ENCODE results near the gene LRIT2. TPM values are rescaled to one million over a fixed set of nuclear protein-coding genes. Genes with fewer than 3 reads are reported as not detected.
A peak's percentile ranks its signal among the peaks of the same experiment; 100 is the strongest.
"Not testable (repeated sequence)": the region's sequence is repeated elsewhere in the genome, so short reads cannot be mapped to it uniquely, and the experiment has no call there.

LRIT2 gene
- total RNA-seq, 1 donor from 2014 or later: not detected

- H3K27me3 ChIP-seq: peaks cover 28% of the 10 kb centered on the region
- DNase-seq: peak; percentile 48
These were observed 34.7 kb downstream of the LRIT2 start for GRCh38 chr10:84190621-84191020.

GRCh38 chr10:84188815-84189214, 36.5 kb downstream of the LRIT2 start:
- intact Hi-C loops (cut with DNase I): no loop called here
- H3K9me3 ChIP-seq: no peaks in the 10 kb centered on the region
- H3K36me3 ChIP-seq: no peaks in the 10 kb centered on the region
- ATAC-seq (no peak), DNase-seq (peak; percentile 41)
- no peak overlapping the region for H3K4me3 ChIP-seq
- no peaks in the 10 kb centered on the region for H3K4me1 ChIP-seq
- no peak for TF ChIP-seq CTCF (IDR thresholded peaks at IDR 0.05)
- no peak overlapping the region for H3K27ac ChIP-seq
- H3K27me3 ChIP-seq: peaks cover 10% of the 10 kb centered on the region

More at GRCh38 chr10:84190621-84191020, 34.7 kb downstream of the LRIT2 start:
- no peak overlapping the region for H3K27ac ChIP-seq
- no peak for ATAC-seq
- H3K4me1 ChIP-seq: peaks cover 5% of the 10 kb centered on the region
- H3K9me3 ChIP-seq: no peaks in the 10 kb centered on the region
- no peaks in the 10 kb centered on the region for H3K36me3 ChIP-seq
- H3K4me3 ChIP-seq: no peak overlapping the region
- intact Hi-C loops (cut with DNase I): no loop called here
- TF ChIP-seq CTCF (IDR thresholded peaks at IDR 0.05): no peak

- H3K4me3 ChIP-seq: no peak overlapping the region
- intact Hi-C loops (cut with DNase I): no loop called here
- no peaks in the 10 kb centered on the region for H3K4me1 ChIP-seq
- ATAC-seq (no peak), DNase-seq (no peak)
- H3K9me3 ChIP-seq: no peaks in the 10 kb centered on the region
- TF ChIP-seq CTCF (IDR thresholded peaks at IDR 0.05): no peak
- no peaks in the 10 kb centered on the region for H3K36me3 ChIP-seq
- no peak overlapping the region for H3K27ac ChIP-seq
- H3K27me3 ChIP-seq: peaks cover 3% of the 10 kb centered on the region
These were observed 39.7 kb downstream of the LRIT2 start for GRCh38 chr10:84185526-84186175.

GRCh38 chr10:84184517-84184916, 40.8 kb downstream of the LRIT2 start:
- peak; percentile 32 for ATAC-seq
- no peaks in the 10 kb centered on the region for H3K36me3 ChIP-seq

GRCh38 chr10:84181631-84182030, 43.7 kb downstream of the LRIT2 start:
- DNase-seq: no peak
- intact Hi-C loops (cut with DNase I): no loop called here

More at GRCh38 chr10:84184517-84184916, 40.8 kb downstream of the LRIT2 start:
- no peak for TF ChIP-seq CTCF (IDR thresholded peaks at IDR 0.05)
- intact Hi-C loops (cut with DNase I): no loop called here
- Histone ChIP-seq H3K9me3 (no peaks in the 10 kb centered on the region), H3K27ac (no peak overlapping the region), H3K4me1 (no peaks in the 10 kb centered on the region), H3K4me3 (no peak overlapping the region), H3K27me3 (no peaks in the 10 kb centered on the region)
- DNase-seq: no peak

GRCh38 chr10:84180386-84180785, 45.0 kb downstream of the LRIT2 start:
- H3K4me3 ChIP-seq; H3K27ac ChIP-seq; ATAC-seq; H3K9me3 ChIP-seq; H3K27me3 ChIP-seq; H3K4me1 ChIP-seq; intact Hi-C loops (cut with DNase I); H3K36me3 ChIP-seq; DNase-seq: not testable (repeated sequence)

More at GRCh38 chr10:84181631-84182030, 43.7 kb downstream of the LRIT2 start:
- no peak overlapping the region for H3K27ac ChIP-seq
- H3K9me3 ChIP-seq: no peaks in the 10 kb centered on the region
- no peak for TF ChIP-seq CTCF (IDR thresholded peaks at IDR 0.05)
- H3K36me3 ChIP-seq: no peaks in the 10 kb centered on the region
- no peak for ATAC-seq
- no peaks in the 10 kb centered on the region for H3K27me3 ChIP-seq
- no peak overlapping the region for H3K4me3 ChIP-seq
- H3K4me1 ChIP-seq: no peaks in the 10 kb centered on the region
